IMR-90 (cell line): ENCODE measurements around the gene FBN1. TPM values are rescaled to one million over a fixed set of nuclear protein-coding genes. Genes with fewer than 3 reads are reported as not detected.

Experiments
- ATAC-seq: fragments of 200-7000 bp; cut with Tn5 transposase; 2 replicates; pipeline ENCODE4 v1.9.1; 2020; ENCODE audit warnings: low read depth, mild to moderate bottlenecking, moderate library complexity
- BruUV-seq: library from RNA; stranded (reverse); fragments of 400-500 nt; replicated peaks from 2 replicates; lab custom pipeline; 2021; lab: Mats Ljungman, UMichigan
- CTCF ChIA-PET: fragments of 300-600 bp; formaldehyde crosslinking; extraction: SDS; loops from one replicate; lab custom pipeline; 2021; ENCODE audit warnings: antibody characterized with exemption; lab: Yijun Ruan, JAX
- POLR2A ChIA-PET: fragments of 300-600 bp; sonication (Branson Sonifier 250); formaldehyde crosslinking; loops from one replicate; lab custom pipeline; 2022; ENCODE audit warnings: antibody characterized with exemption; ENCODE audit not compliant: unreplicated experiment; lab: Charles Lee
- DNase-seq: peaks from one replicate; pipeline ENCODE4 v3.0.0; 2013
- H2AFZ ChIP-seq: replicated peaks from 2 replicates; pipeline ENCODE3; 2013; ENCODE audit warnings: low read length, mild to moderate bottlenecking; ENCODE audit not compliant: poor library complexity
- H2AK5ac ChIP-seq: 2 replicates; pipeline ENCODE4 v1.6.1; 2013; ENCODE audit warnings: low read depth, low read length, inconsistent platforms
- H2AK9ac ChIP-seq: replicated peaks from 2 replicates; pipeline ENCODE3; 2013; ENCODE audit warnings: mild to moderate bottlenecking, low read depth, low read length, moderate library complexity; ENCODE audit not compliant: poor library complexity
- H2BK120ac ChIP-seq: 2 replicates; pipeline ENCODE4 v1.6.1; 2013; ENCODE audit warnings: low read depth, low read length, inconsistent platforms
- H2BK15ac ChIP-seq: 3 replicates; pipeline ENCODE4 v1.6.1; 2013; ENCODE audit warnings: low read depth, low read length, inconsistent platforms
- H2BK20ac ChIP-seq: 2 replicates; pipeline ENCODE4 v1.6.1; 2013; ENCODE audit warnings: low read depth, mild to moderate bottlenecking, inconsistent platforms, low read length, moderate library complexity
- H2BK5ac ChIP-seq: 2 replicates; pipeline ENCODE4 v1.6.1; 2013; ENCODE audit warnings: mild to moderate bottlenecking, low read depth, low read length, inconsistent platforms; ENCODE audit not compliant: poor library complexity, severe bottlenecking
- H3K14ac ChIP-seq: replicated peaks from 2 replicates; pipeline ENCODE4 v1.6.1; 2013; ENCODE audit warnings: low read depth, low read length, inconsistent platforms
- H3K18ac ChIP-seq: 2 replicates; pipeline ENCODE4 v1.6.1; 2013; ENCODE audit warnings: low read depth, low read length, control low read depth
- H3K23ac ChIP-seq: 2 replicates; pipeline ENCODE4 v1.6.1; 2013; ENCODE audit warnings: low read depth, low read length, inconsistent platforms
- H3K27ac ChIP-seq: 2 replicates; pipeline ENCODE4 v1.5.1; 2013; ENCODE audit warnings: mild to moderate bottlenecking, control low read depth, low read length; ENCODE audit not compliant: insufficient read depth
- H3K27me3 ChIP-seq: 2 replicates; pipeline ENCODE4 v1.6.1; 2013; ENCODE audit warnings: low read length; ENCODE audit not compliant: control insufficient read depth, insufficient read depth
- H3K36me3 ChIP-seq: 2 replicates; pipeline ENCODE4 v1.6.1; 2013; ENCODE audit warnings: low read length, mixed read lengths; ENCODE audit not compliant: control insufficient read depth, insufficient read depth
- H3K4ac ChIP-seq: 2 replicates; pipeline ENCODE4 v1.6.1; 2013; ENCODE audit warnings: low read depth, low read length, inconsistent platforms
- H3K4me1 ChIP-seq: 2 replicates; pipeline ENCODE4 v1.6.1; 2013; ENCODE audit warnings: low read length, mixed read lengths; ENCODE audit not compliant: control insufficient read depth, insufficient read depth
- H3K4me2 ChIP-seq: 2 replicates; pipeline ENCODE4 v1.6.1; 2013; ENCODE audit warnings: low read depth, mild to moderate bottlenecking, control low read depth, low read length, moderate library complexity
- H3K4me3 ChIP-seq: 2 replicates; pipeline ENCODE4 v1.5.1; 2013; ENCODE audit warnings: low read depth, mild to moderate bottlenecking, control low read depth, low read length, moderate library complexity; ENCODE audit not compliant: insufficient read depth
- H3K56ac ChIP-seq: 2 replicates; pipeline ENCODE4 v1.6.1; 2013; ENCODE audit warnings: low read length, inconsistent platforms; ENCODE audit not compliant: insufficient read depth; ENCODE audit errors: extremely low read depth
- H3K79me1 ChIP-seq, 2 experiments: 2 replicates each; pipeline ENCODE4 v1.6.1; 2013; ENCODE audit warnings: low read length in 2 of 2, inconsistent platforms in 1 of 2, low read depth in 1 of 2
- H3K9ac ChIP-seq: 2 replicates; pipeline ENCODE4 v1.6.1; 2013; ENCODE audit warnings: low read depth, low read length, control low read depth
- H3K9me1 ChIP-seq: 2 replicates; pipeline ENCODE4 v1.6.1; 2013; ENCODE audit warnings: low read length, inconsistent platforms; ENCODE audit not compliant: insufficient read depth
- H3K9me3 ChIP-seq: 2 replicates; pipeline ENCODE4 v1.6.1; 2013; ENCODE audit warnings: low read length; ENCODE audit not compliant: control insufficient read depth, insufficient read depth
- H4K20me1 ChIP-seq: 2 replicates; pipeline ENCODE4 v1.6.1; 2013; ENCODE audit warnings: low read length, inconsistent platforms; ENCODE audit not compliant: insufficient read depth
- H4K5ac ChIP-seq: 2 replicates; pipeline ENCODE4 v1.6.1; 2013; ENCODE audit warnings: mild to moderate bottlenecking, low read depth, low read length, control low read depth
- H4K8ac ChIP-seq, 2 experiments: 2 replicates each; pipeline ENCODE4 v1.6.1; 2013; ENCODE audit warnings: low read depth in 2 of 2, low read length in 2 of 2, control low read depth in 1 of 2, inconsistent platforms in 1 of 2
- H4K91ac ChIP-seq: 2 replicates; pipeline ENCODE4 v1.6.1; 2013; ENCODE audit warnings: low read depth, low read length, inconsistent platforms; ENCODE audit not compliant: insufficient read depth
- CEBPB ChIP-seq: IDR thresholded peaks from 2 replicates; pipeline ENCODE4 v1.6.1; 2012; ENCODE audit warnings: low read depth, low read length, improper control_type of control experiment
- CTCF ChIP-seq: conservative IDR thresholded peaks from 2 replicates; pipeline ENCODE4 v1.5.1; 2012; ENCODE audit warnings: mild to moderate bottlenecking, low read depth, low read length, improper control_type of control experiment
- ELK1 ChIP-seq: fragments of 150-350 bp; IDR thresholded peaks from 2 replicates; pipeline ENCODE4 v1.6.1; 2016; ENCODE audit warnings: low read depth, mild to moderate bottlenecking, low read length, moderate library complexity, borderline replicate concordance
- FOS ChIP-seq: fragments of 150-350 bp; IDR thresholded peaks from 2 replicates; pipeline ENCODE4 v1.6.1; 2016; ENCODE audit warnings: low read depth, low read length
- MAZ ChIP-seq: IDR thresholded peaks from 2 replicates; pipeline ENCODE4 v1.6.1; 2012; ENCODE audit warnings: low read depth, mild to moderate bottlenecking, low read length, improper control_type of control experiment, moderate library complexity, borderline replicate concordance
- NFE2L2 ChIP-seq: fragments of 150-350 bp; IDR thresholded peaks from 2 replicates; pipeline ENCODE4 v1.6.1; 2016; ENCODE audit warnings: low read depth, mild to moderate bottlenecking, low read length
- POLR2A ChIP-seq: IDR thresholded peaks from 2 replicates; pipeline ENCODE4 v1.6.1; 2012; ENCODE audit warnings: mild to moderate bottlenecking, low read depth, low read length
- RAD21 ChIP-seq: IDR thresholded peaks from 2 replicates; pipeline ENCODE4 v1.6.1; 2012; ENCODE audit warnings: low read length, improper control_type of control experiment
- RCOR1 ChIP-seq: IDR thresholded peaks from 2 replicates; pipeline ENCODE4 v1.6.1; 2012; ENCODE audit warnings: mild to moderate bottlenecking, low read length, improper control_type of control experiment; ENCODE audit not compliant: insufficient replicate concordance
- RFX5 ChIP-seq: IDR thresholded peaks from 2 replicates; pipeline ENCODE4 v1.8.0; 2012; ENCODE audit warnings: low read depth, mild to moderate bottlenecking, low read length, moderate library complexity
- SMC3 ChIP-seq: fragments of 150-350 bp; IDR thresholded peaks from 2 replicates; pipeline ENCODE4 v1.6.1; 2016; ENCODE audit warnings: low read depth, mild to moderate bottlenecking, antibody characterized with exemption, low read length, moderate library complexity
- USF2 ChIP-seq: fragments of 150-350 bp; IDR thresholded peaks from 2 replicates; pipeline ENCODE4 v1.6.1; 2017; ENCODE audit warnings: mild to moderate bottlenecking, antibody characterized with exemption, low read length, low read depth
- WGBS, 2 experiments: methylation state at CpG; one replicate each; pipeline versions ENCODE4 v1.1.5 to v1.1.7; 2013; ENCODE audit warnings: missing lambda C conversion rate in 2 of 2; ENCODE audit not compliant: insufficient read length in 1 of 2; ENCODE audit errors: extremely low coverage in 2 of 2; 5-methylcytosine and 5-hydroxymethylcytosine counted together
- dilution Hi-C: fragments of 300-500 bp; cut with HindIII; formaldehyde crosslinking; loops from one replicate; pipeline ENCODE4 v1.14.3; 2018; ENCODE audit warnings: low sequenced_read_pairs; ENCODE audit not compliant: unreplicated experiment
- in situ Hi-C: fragments of 300-500 bp; cut with MboI; formaldehyde crosslinking; loops from 3 replicates; pipeline ENCODE4 v1.14.3; 2019; ENCODE audit warnings: low sequenced_read_pairs, inconsistent platforms, mixed read lengths
- intact Hi-C: fragments of 100-400 bp; cut with micrococcal nuclease; formaldehyde crosslinking; loops from 2 replicates; pipeline ENCODE4 v1.10.0; 2022
- polyA plus RNA-seq, 3 experiments: library from polyadenylated mRNA; depleted of rRNA; stranded (reverse); fragments of >200 nt; gene quantifications; 2 replicates each; pipeline ENCODE4 v1.2.3, GENCODE V29; 2012; ENCODE audit warnings: low replicate concordance in 1 of 3
- total RNA-seq: library from RNA; depleted of rRNA; stranded (reverse); fragments of >200 nt; gene quantifications from 2 replicates; pipeline ENCODE4 v1.2.3, GENCODE V29; 2012

Gene FBN1
- total and polyA plus RNA-seq, 2 of the 4 experiments (the other 2 are of a cell fraction): 134 to 283 TPM

- Histone ChIP-seq H2BK5ac (no peak overlapping the region), H3K4me3 (no peak overlapping the region), H2AFZ (no peak overlapping the region), H3K4me1 (no peaks in the 10 kb centered on the region), H3K36me3 (peaks cover 39% of the 10 kb centered on the region), H3K9ac (no peak overlapping the region), H2AK9ac (no peak overlapping the region), H2BK20ac (no peak overlapping the region), H3K27ac (no peak overlapping the region), H4K91ac (no peak overlapping the region), H3K14ac (no peak overlapping the region), H3K56ac (no peak overlapping the region), H3K18ac (no peak overlapping the region), H3K4me2 (no peak overlapping the region), H3K9me3 (no peaks in the 10 kb centered on the region), H4K20me1 (no peaks in the 10 kb centered on the region), H4K8ac (no peak overlapping the region), H4K5ac (no peak overlapping the region), H3K9me1 (peaks cover 7% of the 10 kb centered on the region), H3K23ac (no peak overlapping the region), H2BK15ac (no peak overlapping the region), H2AK5ac (no peak overlapping the region), H3K4ac (no peak overlapping the region), H3K27me3 (no peaks in the 10 kb centered on the region), H3K79me1 (peaks cover 6 to 30% of the 10 kb centered on the region in 2 experiments; a peak in 3 of 4 replicates), H2BK120ac (no peak overlapping the region)
- intact Hi-C loops: loop anchor here (10.0 kb wide), 1 partner anchor 153 kb away; no protein-coding TSS in a partner anchor
- TF ChIP-seq CEBPB: no peak
- TF ChIP-seq NFE2L2: no peak
- TF ChIP-seq RAD21: peak; percentile 54
- no peak for TF ChIP-seq USF2
- TF ChIP-seq MAZ: no peak
- TF ChIP-seq SMC3: peak; percentile 43; the same call in 1 of the 2 replicates
- TF ChIP-seq CTCF: peak; percentile 55
- TF ChIP-seq ELK1: no peak
- TF ChIP-seq POLR2A: no peak
- TF ChIP-seq RCOR1: no peak
- TF ChIP-seq RFX5: no peak
- no peak for TF ChIP-seq FOS
- BruUV-seq: no TSS peak
- no CpG with 5 or more reads among the region's 2 CpGs for WGBS, 2 experiments
- POLR2A ChIA-PET: no interaction called here
- peak; percentile 60 for DNase-seq
- CTCF ChIA-PET: interaction anchor here (0.7 to 1.0 kb wide), 4 partner anchors 11 to 84 kb away, joined by 3 to 4 read pairs (median 3); no protein-coding TSS in a partner anchor
- dilution Hi-C loops: no loop called here
- ATAC-seq: peak; percentile 80
- in situ Hi-C loops: no loop called here
These were observed 138.0 kb downstream of the FBN1 start for GRCh38 chr15:48507416-48508065.
